Sigmoid colon (tissue), 7 donors: ENCODE measurements around the gene KRT16. TPM values are rescaled to one million over a fixed set of nuclear protein-coding genes. Genes with fewer than 3 reads are reported as not detected.

Experiments
- DNase-seq: peaks from one replicate; pipeline ENCODE4 v3.0.0-alpha.2; 2019
- H3K27ac ChIP-seq, 4 donors: fragments of 200-600 bp; sonication (generic); one replicate each; pipeline ENCODE4 v1.5.1; 2016 to 2019; ENCODE audit warnings: mild to moderate bottlenecking in 1 of 4
- H3K27me3 ChIP-seq, 3 donors: fragments of 200-600 bp; sonication (generic); one replicate each; pipeline ENCODE4 v1.5.1; 2019; ENCODE audit warnings: mild to moderate bottlenecking in 1 of 3
- H3K36me3 ChIP-seq, 4 donors: fragments of 200-600 bp; sonication (generic); one replicate each; pipeline ENCODE4 v1.5.1; 2016 to 2019
- H3K4me1 ChIP-seq, 4 donors: fragments of 200-600 bp; sonication (generic); one replicate each; pipeline ENCODE4 v1.5.1; 2017 to 2019
- H3K4me3 ChIP-seq, 4 donors: fragments of 200-600 bp; sonication (generic); one replicate each; pipeline ENCODE4 v1.5.1; 2017 to 2019; ENCODE audit warnings: mild to moderate bottlenecking in 2 of 4, moderate library complexity in 1 of 4
- H3K9me3 ChIP-seq, 4 donors: fragments of 200-600 bp in 3 of 4; sonication (generic) in 3 of 4; one replicate each; pipeline versions ENCODE4 v1.5.1 to v1.6.1; 2013 to 2019
- EP300 ChIP-seq, 4 donors: sonication (generic); formaldehyde crosslinking; IDR thresholded peaks; one replicate each; pipeline ENCODE4 v1.6.1; 2017; ENCODE audit warnings: antibody characterized with exemption in 4 of 4
- POLR2A ChIP-seq, 2 donors: fragments of 450-650 bp; IDR thresholded peaks; one replicate each; pipeline ENCODE4 v1.6.1; 2016; ENCODE audit warnings: antibody characterized with exemption in 2 of 2, mild to moderate bottlenecking in 2 of 2, moderate library complexity in 2 of 2
- POLR2AphosphoS5 ChIP-seq, 4 donors: sonication (generic); formaldehyde crosslinking; IDR thresholded peaks; one replicate each; pipeline ENCODE4 v1.6.1; 2017; ENCODE audit warnings: antibody characterized with exemption in 4 of 4
- WGBS, 2 donors: extraction: QIAGEN DNeasy Blood & Tissue Kit; methylation state at CpG; one replicate each; pipeline ENCODE4 v1.1.7; 2013; 5-methylcytosine and 5-hydroxymethylcytosine counted together
- intact Hi-C: fragments of 100-400 bp; cut with DNase I; formaldehyde crosslinking; loops from one replicate; pipeline ENCODE4 v1.15.1; 2023
- polyA plus RNA-seq, 3 donors: library from polyadenylated mRNA; stranded (reverse); fragments of 200-250 nt; gene quantifications; one replicate each; pipeline ENCODE4 v1.2.3, GENCODE V29; 2013
- total RNA-seq, 4 donors: library from RNA; depleted of rRNA; stranded (reverse); fragments of >200 nt; gene quantifications; one replicate each; pipeline ENCODE4 v1.1.0, GENCODE V29; 2016
- TF ChIP-seq, protein P1 (sequence below), 4 experiments: fragments of 450-650 bp in 3 of 4; fragments of 200-600 bp in 1 of 4; IDR thresholded peaks; one replicate each; pipeline ENCODE4 v1.5.1; 2016 to 2019; ENCODE audit warnings: antibody characterized with exemption in 4 of 4, mild to moderate bottlenecking in 3 of 4, moderate library complexity in 2 of 4
- donor health status: healthy with polysubstance abuse.
- donor health status: Bipolar disorder and iron deficiency.
- donor health status: healthy.

Gene KRT16
- total and polyA plus RNA-seq, 7 donors = 0.09 to 0.83 (median 0.60) TPM; not detected in 4

DNA sequence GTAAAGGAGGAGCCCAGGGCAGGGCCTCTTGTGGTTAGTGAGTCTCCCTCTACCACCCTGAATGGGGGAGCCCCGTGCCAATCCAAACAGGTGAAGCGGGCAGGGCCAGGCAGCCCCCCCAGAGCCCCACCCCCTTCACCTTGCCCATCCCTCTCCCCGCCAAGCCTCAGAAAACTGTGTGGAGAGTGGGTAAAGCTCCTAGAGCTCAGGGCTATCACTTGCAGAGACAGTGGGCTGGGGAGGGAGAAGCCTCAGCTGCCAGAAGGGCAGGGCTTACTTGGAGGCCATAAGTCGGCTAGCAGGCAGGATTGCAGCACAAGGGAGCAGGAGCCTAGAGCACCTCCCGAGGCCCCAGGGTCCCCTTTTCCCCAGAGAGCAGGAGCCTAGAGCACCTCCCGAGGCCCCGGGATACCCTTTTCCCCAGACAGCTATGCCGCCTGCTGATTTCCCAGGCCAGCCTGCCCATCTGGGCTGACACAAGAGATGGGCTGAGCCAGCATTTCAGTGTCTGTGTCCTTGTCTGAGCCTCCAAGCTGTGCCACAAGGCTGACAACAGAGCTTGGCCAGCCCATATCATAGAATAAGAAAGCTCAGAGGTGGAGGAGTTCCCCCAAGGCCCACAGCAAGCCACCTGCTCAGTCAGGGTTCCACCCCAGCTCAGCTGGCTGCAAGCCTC is 19.1 kb downstream of the KRT16 start:
- intact Hi-C loops = no loop called here
- TF ChIP-seq EP300 (IDR thresholded peaks at IDR 0.05) = no peak
- no peak for TF ChIP-seq POLR2A (IDR thresholded peaks at IDR 0.05)
- no peak for TF ChIP-seq POLR2AphosphoS5 (IDR thresholded peaks at IDR 0.05)
- TF ChIP-seq, protein P1, sequence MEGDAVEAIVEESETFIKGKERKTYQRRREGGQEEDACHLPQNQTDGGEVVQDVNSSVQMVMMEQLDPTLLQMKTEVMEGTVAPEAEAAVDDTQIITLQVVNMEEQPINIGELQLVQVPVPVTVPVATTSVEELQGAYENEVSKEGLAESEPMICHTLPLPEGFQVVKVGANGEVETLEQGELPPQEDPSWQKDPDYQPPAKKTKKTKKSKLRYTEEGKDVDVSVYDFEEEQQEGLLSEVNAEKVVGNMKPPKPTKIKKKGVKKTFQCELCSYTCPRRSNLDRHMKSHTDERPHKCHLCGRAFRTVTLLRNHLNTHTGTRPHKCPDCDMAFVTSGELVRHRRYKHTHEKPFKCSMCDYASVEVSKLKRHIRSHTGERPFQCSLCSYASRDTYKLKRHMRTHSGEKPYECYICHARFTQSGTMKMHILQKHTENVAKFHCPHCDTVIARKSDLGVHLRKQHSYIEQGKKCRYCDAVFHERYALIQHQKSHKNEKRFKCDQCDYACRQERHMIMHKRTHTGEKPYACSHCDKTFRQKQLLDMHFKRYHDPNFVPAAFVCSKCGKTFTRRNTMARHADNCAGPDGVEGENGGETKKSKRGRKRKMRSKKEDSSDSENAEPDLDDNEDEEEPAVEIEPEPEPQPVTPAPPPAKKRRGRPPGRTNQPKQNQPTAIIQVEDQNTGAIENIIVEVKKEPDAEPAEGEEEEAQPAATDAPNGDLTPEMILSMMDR (IDR thresholded peaks at IDR 0.05) = no peak
- H3K4me3 ChIP-seq = no peak overlapping the region
- DNase-seq = peak; percentile 43
- H3K4me1 ChIP-seq = no peaks in the 10 kb centered on the region
- H3K27me3 ChIP-seq = peaks cover 0 to 2% (median 0%) of the 10 kb centered on the region in 3 donors
- WGBS, 2 donors = 50 to 69% methylated on average over 8 of the region's 8 CpGs
- no peak overlapping the region for H3K27ac ChIP-seq
- no peaks in the 10 kb centered on the region for H3K36me3 ChIP-seq
- no peaks in the 10 kb centered on the region for H3K9me3 ChIP-seq

DNA sequence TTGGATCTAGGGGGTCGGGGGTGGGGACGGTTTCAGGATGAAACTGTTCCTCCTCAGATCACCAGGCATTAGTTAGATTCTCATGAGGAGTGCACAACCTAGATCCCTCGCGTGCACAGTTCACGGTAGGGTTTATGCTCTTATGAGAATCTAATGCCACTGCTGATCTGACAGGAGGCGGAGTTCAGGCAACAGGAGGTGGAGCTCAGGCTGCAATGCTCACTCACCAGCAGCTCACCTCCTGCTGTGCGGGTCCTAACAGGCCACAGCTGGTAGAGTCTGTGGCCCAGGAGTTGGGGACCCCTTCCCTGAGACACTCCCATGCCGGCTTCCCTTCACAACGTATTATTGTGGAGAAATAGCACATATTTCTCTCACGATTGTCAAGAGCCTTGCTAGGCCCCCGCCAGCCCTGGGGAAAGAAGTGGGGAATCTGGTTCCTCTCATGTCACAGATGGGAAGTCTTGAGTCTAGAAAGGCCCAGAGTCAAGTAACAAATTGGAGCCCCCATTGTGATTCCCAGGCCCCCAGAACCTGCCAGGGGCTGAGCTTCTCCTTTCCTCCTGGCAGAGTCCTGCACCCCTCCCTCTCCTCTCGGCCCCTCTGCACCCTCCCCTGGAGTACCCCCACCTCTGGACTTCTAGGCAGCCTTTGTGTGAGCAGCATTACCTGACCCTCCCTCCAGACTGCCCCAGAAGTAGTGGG is 19.8 kb downstream of the KRT16 start:
- Histone ChIP-seq H3K27ac (no peak overlapping the region), H3K9me3 (no peaks in the 10 kb centered on the region), H3K4me1 (no peaks in the 10 kb centered on the region), H3K27me3 (peaks cover 0 to 2% (median 0%) of the 10 kb centered on the region in 3 donors), H3K4me3 (no peak overlapping the region), H3K36me3 (no peaks in the 10 kb centered on the region)
- TF ChIP-seq POLR2A (IDR thresholded peaks at IDR 0.05) (no peak), EP300 (IDR thresholded peaks at IDR 0.05) (no peak), POLR2AphosphoS5 (IDR thresholded peaks at IDR 0.05) (no peak)
- TF ChIP-seq, protein P1 (IDR thresholded peaks at IDR 0.05) = no peak
- intact Hi-C loops = no loop called here
- DNase-seq = peak; percentile 42
- WGBS, 2 donors = 83 to 84% methylated on average over 12 of the region's 12 CpGs

DNA sequence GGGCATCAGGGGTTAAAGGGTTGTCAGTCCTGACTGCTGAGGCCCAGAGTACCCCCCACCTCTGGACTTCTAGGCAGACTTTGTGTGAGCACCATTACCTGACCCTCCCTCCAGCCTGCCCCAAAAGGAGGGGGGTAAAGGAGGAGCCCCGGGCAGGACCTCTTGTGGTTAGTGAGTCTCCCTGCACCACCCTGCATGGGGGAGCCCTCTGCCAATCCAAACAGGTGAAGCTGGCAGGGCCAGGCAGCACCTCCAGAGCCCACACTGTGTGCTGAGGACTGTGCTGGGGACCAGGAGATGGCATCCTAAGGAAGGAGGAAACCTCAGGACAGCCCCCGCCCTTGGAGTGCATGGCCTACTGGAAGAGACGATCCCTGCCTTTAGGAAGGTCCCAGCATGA is 23.3 kb downstream of the KRT16 start:
- Histone ChIP-seq H3K4me1 (no peaks in the 10 kb centered on the region), H3K27ac (no peak overlapping the region), H3K4me3 (no peak overlapping the region), H3K36me3 (no peaks in the 10 kb centered on the region), H3K27me3 (peaks cover 0 to 2% (median 0%) of the 10 kb centered on the region in 3 donors), H3K9me3 (no peaks in the 10 kb centered on the region)
- WGBS, 2 donors = 68 to 73% methylated on average over 3 of the region's 3 CpGs
- intact Hi-C loops = no loop called here
- TF ChIP-seq POLR2AphosphoS5 (IDR thresholded peaks at IDR 0.05) (no peak), EP300 (IDR thresholded peaks at IDR 0.05) (no peak), POLR2A (IDR thresholded peaks at IDR 0.05) (no peak)
- TF ChIP-seq, protein P1 (IDR thresholded peaks at IDR 0.05) = no peak
- peak; percentile 35 for DNase-seq

DNA sequence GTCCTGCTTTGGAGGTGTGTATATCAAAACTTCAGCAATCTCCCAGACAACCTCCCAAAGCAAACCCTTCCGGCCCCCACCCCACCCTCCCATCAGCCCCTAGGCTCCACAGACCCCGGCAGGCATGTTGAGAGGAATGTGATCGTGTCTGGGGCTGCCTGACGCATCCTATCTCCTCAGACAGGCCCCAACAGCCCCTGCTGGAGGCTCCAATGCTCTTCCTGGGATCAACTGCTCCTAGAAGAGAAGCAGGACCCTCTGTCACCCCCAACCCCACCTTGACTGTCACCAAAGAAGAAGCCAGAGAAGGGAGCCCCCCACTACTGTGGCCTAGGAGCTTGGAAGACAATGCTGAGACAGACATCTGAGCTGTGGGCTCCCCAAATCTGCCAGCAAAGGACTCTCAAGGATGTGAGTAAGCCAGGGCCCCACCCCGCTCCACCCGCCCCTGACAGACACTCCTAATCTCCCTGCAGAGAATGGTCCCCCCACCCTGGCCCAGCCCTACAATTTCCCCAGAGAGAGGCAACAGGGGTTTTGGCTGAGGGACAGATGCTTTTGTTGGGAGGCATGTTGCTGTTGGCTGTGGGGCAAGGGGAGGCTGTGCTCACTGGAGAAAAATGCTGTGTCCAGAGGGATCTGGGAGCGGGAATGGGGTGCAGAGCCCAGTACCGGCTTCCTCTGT is 24.3 kb downstream of the KRT16 start:
- Histone ChIP-seq H3K4me3 (no peak overlapping the region), H3K36me3 (no peaks in the 10 kb centered on the region), H3K27me3 (peaks cover 0 to 2% (median 0%) of the 10 kb centered on the region in 3 donors), H3K27ac (no peak overlapping the region), H3K9me3 (no peaks in the 10 kb centered on the region), H3K4me1 (no peaks in the 10 kb centered on the region)
- no peak for TF ChIP-seq POLR2AphosphoS5 (IDR thresholded peaks at IDR 0.05)
- TF ChIP-seq EP300 (IDR thresholded peaks at IDR 0.05) = no peak
- TF ChIP-seq, protein P1 (IDR thresholded peaks at IDR 0.05) = no peak
- no peak for TF ChIP-seq POLR2A (IDR thresholded peaks at IDR 0.05)
- 66 to 84% methylated on average over 7 to 8 of the region's 8 CpGs for WGBS, 2 donors
- intact Hi-C loops = no loop called here
- no peak for DNase-seq
